NCI-H2227 (cell line): Measurements from ENCODE around the gene AEBP1.

Experiments used
- DNase-seq: peaks from one replicate; lab custom pipeline; 2025; ENCODE audit not compliant: unreplicated experiment; lab: John Stamatoyannopoulos, UW

AEBP1 gene

GRCh38 chr7:44066494-44067063, 37.6 kb upstream of the AEBP1 start:
- DNase-seq: no peak

DNA sequence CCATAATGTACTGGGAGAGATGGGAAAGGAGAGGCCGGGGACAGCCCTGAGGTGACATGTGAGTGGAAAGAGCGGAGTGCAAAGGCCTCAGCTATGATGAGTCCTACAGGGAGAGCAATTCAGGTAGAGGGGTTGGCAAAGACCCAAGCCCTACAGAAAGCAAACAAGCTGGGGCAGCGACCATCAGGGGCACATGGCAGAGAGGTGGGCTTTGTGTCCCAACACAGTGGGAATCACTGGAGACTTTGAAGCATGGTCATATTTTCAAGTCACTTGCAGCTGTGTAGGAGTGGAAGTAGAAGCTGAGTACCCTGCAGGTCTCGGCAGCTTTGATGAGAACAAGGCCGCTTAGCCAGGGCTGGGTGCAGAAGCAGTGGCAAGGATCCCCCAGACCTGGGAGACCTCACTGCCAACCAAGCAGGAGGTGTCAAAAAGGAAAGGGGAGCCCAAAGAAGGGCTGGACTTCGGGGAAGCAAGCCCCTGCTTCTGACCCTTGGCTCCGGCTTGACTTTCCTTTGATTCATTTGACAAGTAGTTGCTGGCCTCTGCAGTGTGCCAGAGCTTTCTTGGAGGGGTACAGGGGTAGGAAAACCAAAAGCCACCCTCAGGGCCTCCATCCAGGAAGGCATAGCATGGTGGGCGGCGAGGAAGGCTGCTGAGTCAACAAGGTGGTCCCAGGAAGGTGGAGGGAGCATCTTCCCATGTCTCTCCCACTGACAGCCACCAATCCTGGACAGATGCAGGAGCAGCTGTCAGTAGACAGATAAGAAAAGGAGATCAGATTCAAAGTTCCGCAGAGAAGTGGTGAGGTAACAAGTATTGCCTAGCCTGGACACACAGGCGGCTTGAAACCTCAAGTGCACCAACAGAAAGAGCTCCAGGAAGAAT, 36.8 kb upstream of the AEBP1 start:
- DNase-seq: no peak

GRCh38 chr7:44068054-44068453, 36.1 kb upstream of the AEBP1 start:
- DNase-seq: no peak

DNA sequence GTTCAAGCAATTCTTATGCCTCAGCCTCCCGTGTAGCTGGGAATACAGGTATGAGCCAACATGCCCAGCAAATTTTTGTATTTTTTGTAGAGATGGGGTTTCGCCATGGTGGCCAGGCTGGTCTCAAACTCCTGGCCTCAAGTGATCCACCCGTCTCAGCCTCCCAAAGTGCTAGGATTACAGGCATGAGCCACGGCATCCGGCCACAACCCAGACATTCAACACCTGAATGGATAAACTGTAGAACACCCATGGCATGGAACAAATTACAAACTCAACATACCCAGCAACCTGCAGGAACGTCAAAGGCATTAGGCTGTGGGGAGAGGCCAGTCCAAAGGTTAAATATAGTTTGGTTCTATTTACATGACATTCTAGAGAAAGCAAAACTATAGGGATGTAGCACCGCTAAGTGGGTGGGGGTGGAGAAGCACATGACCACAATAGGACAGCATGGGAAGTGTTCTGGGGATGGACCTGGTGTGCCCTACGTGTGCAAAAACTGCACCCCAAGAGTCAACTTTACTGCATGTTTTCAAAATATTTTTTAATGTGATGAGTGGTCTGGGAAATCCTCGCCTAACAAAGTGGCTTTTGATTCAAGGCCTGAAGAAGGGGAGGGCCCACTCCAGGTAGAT, 32.3 kb upstream of the AEBP1 start:
- DNase-seq: no peak

DNA sequence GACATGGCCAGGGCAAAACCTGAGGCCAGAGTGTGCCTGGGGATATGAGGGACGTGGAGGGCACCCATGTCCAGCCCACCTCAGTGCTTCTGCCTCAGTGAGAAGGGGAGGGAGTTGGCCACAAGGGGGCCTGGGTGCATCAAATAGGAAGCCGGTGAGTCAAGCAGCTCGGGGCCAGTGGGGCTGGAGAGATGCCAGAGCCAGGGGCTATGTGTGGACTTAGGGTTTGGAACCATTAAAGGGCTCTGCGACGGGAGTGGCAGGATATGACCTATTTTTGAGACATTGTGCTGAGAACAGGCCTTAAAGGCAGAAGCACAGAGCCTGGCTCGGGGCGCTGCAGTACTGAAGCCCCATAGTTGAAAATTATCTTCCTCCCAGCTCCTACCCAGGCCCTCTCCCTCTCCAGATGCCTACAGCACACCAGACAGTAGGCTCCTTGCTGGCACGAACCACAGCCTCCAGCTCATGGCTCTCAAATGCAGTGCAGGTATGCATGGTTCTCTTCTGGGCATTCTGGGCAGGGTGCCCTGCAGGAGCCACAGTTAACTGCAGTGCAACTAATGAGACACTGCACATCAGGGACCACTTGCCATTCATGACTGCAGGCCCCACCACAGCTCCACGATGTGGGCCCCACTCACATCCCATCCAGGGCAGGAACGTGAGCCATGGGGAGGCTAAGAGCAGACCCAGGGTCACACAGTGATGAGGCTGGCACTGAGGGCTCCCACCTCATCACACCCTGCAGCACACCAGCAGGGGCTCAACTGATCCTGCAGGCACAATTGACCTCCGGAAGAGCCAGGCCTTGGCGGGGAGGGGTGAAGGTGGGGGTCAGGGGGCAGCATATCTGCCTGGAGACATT, 31.5 kb upstream of the AEBP1 start:
- peak; percentile 68 for DNase-seq

DNA sequence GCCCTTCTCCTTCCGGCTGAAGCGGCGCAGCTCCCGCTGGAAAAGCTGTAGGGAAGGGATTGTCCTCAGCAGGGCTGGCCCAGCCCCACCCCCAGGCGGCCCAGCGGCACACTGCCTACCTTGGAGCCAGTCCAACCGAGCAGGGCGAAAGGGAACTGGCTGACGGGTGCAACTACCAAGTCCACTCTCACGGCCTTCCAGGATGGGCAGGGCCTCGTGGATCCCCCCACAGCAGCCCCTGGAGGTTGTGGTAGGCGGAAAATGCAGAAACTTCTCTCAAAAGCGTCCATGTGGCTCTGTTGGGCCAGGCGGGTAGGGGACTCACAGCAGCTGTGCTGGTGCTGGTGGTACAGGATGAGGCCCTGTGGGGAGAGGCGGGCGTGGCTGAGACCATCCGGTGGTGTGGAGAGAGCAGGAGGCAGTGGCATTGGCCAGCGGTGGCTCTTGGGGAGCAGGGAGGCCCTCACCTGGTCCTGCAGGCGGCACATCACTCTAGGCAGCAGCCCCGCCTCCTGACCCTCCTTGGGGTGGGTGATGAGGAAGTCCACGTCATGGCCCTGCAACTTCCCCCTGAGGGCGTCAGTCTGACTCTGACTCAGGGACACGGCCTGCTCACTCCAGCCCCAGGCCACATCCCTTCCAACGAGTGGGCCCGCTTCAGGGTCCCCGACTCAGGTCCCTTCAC, 30.3 kb upstream of the AEBP1 start:
- DNase-seq: no peak

GRCh38 chr7:44074349-44074695, 29.8 kb upstream of the AEBP1 start:
- no peak for DNase-seq

DNA sequence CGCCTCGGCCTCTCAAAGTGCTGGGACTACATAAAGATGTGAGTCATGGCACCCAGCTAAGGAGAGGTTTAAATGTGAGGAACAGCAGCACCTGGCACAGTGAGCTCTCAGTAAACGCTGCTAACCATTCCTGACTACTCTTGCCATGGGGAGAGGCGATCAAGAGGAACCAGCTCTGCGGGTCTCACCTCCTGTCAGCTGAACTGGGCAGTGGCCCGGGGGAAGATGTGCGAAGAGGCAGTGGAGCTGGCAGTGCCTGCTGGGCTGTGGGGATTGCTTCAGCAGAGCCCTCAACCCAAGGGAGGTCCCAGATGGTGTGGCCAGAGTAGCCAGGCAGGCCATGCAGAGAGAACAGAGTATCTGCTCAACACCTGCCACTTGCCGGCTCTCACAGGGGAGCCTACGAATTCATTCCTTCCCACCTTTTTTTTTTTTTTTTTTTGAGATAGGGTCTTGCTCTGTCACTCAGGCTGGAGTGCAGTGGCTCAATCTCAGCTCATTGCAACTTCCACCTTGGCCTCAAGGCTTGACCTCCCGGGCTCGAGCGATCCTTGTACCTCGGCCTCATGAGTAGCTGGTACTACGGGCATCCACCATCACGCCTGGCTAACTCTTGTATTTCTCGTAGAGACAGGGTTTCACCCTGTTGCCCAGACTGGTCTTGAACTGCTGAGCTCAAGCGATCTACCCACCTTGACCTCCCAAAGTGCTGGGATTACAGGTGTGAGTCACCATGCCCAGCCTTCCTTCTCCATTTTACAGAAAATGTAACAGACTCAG, 28.7 kb upstream of the AEBP1 start:
- DNase-seq: no peak

DNA sequence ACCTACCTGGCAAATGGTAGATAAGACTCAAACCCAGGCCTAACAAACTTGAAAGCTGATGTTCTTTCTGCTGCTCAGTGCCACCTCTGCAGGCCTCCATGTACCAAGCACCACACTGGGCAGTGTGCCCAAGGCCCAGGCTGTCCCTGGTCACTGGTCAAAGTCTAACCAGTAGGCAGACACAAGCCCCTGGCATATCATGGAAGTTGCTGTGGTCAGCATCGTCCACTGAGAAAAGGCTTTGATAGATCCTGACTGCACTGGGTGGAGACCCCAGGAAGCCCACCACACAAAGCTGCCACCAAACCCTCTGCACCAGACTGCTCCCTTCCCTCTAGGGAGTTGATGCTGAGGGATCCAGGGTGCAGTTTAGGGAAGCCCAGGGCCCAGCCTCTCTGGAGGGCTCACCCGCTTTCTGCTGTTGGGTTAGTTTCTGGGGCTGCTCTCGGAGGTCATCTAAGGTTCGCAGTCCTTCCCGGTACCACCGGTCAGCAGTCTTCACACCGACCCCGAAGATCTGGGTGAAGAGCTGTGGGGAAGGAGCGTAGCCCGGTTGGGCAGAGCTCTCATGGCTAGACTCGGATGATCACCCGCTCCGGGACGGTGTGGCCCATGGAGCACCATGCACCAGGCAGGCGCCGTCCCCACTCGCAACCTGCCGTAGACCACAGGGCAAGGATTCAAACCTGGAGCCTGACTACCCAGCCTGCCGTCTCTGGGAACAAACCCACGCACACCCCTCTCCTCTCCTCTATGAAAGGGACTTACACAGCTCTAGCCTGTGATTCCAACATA, 27.8 kb upstream of the AEBP1 start:
- no peak for DNase-seq

GRCh38 chr7:44077061-44077460, 27.1 kb upstream of the AEBP1 start:
- DNase-seq: no peak

DNA sequence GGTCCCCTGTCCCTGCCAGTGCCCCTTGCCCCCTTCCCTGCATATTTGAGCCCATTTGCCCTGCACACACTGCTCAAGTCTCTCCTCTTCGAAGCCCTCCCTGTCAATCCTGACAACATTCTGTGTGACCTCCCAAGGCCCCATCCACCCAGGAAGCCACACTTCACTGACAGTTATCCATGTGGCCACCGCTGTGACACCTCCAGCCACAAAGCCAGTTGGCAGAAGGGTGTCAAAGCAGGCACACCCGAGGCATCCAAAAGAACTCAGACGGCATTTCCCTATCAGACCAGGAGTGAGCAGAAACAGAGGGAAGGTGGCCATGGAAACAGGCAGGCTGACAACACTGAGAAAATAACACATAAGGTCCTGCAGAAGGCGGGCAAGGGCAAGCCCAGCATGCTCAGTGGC, 26.5 kb upstream of the AEBP1 start:
- no peak for DNase-seq

GRCh38 chr7:44078521-44078920, 25.6 kb upstream of the AEBP1 start:
- DNase-seq: no peak

DNA sequence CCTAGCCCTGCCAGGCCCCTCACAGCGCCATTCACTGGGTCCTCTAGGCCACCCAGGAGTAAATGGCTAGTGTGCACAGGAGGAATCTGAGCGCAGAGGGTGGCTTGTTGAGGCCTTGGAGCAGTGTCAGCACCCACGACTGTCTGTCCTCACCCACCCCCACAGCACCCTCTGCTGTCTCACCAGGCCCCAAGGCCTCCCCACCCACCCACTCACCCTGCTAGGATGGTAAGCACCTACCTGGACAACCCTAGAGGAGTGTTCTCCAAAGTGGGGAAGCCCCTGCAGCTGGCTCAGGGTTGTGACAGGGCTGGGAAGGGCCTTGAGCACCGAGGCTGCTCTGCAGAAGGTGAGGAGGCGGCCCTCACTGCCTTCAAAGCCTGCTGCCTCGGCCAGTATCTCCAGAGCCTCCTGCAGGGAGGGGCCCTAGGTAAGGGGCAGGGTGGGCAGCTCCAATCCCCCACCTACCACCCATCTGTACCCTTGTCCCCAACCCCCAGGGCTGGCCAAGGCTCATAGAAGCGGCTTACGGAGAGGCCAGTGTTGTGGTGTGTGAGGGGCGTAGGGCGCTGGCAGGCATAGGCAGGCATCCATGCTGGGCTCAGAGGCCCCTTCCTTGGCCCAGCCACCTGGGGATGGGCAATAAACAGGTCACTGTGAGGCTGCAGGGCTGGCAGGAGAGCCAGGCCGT, 24.7 kb upstream of the AEBP1 start:
- no peak for DNase-seq

- DNase-seq: no peak
These were observed 24.0 kb upstream of the AEBP1 start for GRCh38 chr7:44080118-44080517.

GRCh38 chr7:44080686-44081265, 23.4 kb upstream of the AEBP1 start:
- DNase-seq: no peak

DNA sequence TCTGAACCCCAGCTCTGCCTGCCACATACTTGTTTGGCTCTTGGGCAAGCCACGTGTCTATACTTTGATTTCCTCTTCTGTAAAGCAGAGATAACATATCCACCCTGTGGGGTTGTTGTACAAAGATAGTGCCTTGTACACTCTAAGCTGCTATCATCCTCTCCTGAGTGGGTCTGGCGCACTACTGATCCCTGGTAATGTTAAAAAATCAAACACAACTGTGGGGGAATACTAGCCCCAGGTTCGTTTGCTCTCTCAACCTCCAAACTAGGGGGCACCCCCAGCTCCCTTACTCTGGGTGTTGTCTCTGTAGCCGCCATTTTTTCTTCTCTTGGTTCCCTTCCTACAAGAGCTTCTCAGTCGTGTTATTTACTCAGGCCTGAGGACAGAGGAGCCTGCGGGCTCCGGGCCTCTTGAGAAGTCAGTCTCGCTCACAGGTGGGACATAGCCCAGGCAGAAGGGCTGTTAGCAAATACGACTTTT, 22.8 kb upstream of the AEBP1 start:
- DNase-seq: no peak

DNA sequence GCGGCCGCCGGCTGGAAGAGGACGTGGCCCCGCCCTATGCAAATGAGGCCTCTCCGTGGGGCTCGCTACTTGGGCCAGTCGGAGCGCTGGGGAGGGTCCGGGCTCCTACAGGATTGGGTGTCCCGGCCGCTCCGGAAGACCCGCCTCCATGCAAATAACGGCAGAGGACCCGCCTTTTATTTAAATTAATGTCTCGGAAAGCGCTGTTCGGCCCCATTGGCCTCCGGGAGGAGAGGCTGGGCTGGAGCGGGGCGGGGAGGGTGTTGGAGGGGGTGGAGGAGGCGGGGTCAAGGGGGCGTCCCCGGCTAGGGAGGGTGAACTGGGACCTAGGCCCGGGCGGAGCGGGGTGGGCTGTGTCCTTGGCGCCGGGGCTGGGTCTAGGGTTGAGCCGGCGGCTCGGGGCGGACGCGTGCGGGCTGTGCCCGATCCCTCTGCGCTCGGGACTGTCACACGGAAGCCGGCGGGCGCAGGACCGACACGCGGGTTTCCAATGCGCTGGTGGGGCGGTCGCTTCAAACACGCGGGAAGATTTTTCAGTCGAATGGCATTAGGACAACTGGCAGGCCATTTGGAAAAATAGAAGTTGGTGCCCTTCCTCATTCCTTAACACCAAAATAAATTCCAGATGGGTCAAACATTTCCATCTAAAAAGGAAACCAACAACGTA, 21.5 kb upstream of the AEBP1 start:
- DNase-seq: peak; percentile 97

DNA sequence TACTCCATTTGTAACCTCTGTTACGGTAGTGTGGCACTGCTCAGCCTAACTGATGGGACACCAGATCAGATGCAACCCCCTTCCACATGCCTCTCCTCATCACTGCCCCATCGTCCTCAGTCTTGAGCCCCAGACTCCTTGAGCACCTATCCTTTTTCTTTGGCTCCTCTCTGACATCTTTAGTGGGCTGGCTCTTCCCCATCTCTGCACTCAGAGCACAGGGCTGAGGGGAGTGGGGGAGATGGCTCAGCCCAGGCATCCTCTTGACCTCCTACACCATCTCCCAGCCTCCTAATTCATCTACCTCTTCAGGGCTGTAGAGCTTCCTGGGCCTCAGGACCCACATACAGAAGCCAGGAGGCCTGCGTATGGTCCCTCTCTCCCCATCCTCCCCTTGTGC, 20.3 kb upstream of the AEBP1 start:
- no peak for DNase-seq
